ENCODE results near the gene MAT2A. TPM values are rescaled to one million over a fixed set of nuclear protein-coding genes. Genes with fewer than 3 reads are reported as not detected.

MAT2A gene
- total and polyA plus RNA-seq, 10 of the 15 experiments (the other 5 are each of a cell fraction or from before 2014, with no cell fraction given): 97.6 to 408 (median 290) TPM

DNA sequence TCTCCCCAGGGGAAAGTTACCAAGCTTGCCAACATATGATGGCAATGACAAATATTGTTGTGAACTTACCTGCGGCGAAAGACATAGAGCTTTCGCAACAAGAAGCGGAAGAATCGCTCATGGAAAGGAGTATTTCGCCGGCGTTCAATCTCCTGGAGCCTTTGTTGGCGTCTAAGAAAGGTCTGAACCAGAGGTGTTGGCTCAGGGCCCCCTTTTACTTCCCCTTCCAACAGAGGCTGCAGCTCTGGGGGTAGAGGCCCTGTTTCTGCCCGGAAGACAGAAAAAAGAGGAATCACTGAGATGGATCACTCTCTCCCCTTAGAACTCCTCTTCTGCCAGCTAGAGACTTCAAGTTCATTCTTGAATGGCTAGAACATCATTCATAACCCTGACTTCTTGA lies 11.5 kb downstream of the MAT2A start (continued):
- TF ChIP-seq, protein P1, sequence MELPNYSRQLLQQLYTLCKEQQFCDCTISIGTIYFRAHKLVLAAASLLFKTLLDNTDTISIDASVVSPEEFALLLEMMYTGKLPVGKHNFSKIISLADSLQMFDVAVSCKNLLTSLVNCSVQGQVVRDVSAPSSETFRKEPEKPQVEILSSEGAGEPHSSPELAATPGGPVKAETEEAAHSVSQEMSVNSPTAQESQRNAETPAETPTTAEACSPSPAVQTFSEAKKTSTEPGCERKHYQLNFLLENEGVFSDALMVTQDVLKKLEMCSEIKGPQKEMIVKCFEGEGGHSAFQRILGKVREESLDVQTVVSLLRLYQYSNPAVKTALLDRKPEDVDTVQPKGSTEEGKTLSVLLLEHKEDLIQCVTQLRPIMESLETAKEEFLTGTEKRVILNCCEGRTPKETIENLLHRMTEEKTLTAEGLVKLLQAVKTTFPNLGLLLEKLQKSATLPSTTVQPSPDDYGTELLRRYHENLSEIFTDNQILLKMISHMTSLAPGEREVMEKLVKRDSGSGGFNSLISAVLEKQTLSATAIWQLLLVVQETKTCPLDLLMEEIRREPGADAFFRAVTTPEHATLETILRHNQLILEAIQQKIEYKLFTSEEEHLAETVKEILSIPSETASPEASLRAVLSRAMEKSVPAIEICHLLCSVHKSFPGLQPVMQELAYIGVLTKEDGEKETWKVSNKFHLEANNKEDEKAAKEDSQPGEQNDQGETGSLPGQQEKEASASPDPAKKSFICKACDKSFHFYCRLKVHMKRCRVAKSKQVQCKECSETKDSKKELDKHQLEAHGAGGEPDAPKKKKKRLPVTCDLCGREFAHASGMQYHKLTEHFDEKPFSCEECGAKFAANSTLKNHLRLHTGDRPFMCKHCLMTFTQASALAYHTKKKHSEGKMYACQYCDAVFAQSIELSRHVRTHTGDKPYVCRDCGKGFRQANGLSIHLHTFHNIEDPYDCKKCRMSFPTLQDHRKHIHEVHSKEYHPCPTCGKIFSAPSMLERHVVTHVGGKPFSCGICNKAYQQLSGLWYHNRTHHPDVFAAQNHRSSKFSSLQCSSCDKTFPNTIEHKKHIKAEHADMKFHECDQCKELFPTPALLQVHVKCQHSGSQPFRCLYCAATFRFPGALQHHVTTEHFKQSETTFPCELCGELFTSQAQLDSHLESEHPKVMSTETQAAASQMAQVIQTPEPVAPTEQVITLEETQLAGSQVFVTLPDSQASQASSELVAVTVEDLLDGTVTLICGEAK (IDR thresholded peaks at IDR 0.05; ENCODE audit: borderline replicate concordance): no peak

DNA sequence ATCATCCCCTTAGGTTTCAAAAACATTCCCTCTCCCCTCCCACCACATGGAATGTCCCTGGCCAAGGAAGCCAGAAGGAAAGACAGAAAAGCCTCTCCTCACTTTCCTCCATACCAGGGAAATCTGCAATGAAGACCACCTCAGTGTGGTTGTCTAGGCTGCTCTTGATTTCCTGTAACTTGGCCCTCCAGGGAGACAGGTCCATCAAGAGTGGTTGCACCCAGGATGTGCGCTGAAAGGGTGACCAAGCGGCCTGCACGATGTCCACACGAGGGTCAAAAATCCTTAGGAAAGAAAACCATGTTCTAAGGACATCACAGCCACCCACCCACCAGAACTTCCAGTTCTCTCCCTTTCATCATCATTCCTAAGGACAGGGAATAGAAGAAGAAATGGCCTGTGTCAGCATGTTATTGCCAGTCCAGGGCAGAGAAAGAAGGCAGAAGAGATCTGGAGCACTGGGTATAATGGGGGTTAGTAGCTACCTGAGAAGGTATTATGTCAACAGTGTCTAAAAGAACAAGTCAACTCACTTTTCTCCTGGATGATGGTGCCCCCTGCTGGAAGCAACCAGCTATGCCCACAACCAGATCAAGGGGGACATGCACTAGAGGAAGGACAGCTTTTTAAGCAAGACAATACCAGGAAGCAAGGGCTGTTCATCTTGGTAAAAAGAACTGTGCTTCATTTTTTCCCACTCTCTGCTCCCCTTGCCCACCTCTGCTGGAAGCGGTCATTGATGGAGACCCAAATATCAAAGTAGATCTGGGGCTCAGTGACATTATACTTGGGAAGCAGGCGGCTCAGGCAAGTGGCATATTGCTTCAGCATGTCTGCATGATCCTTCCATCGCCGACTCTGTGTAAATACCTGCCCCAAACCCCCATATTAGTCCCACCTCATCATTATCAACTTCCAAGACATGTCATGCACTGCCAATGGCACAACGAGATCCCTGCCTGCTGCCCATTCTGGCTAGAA lies 13.0 kb downstream of the MAT2A start:
- BruUV-seq (replicated peaks): no TSS peak
- H3K4me2 ChIP-seq (ENCODE audit: control insufficient read depth, insufficient read depth): no peak overlapping the region
- ChIA-PET SMC1A (ENCODE audit: uncharacterized antibody, unreplicated experiment) (interaction anchor here (0.6 to 6.3 kb wide), 21 partner anchors 8 to 283 kb away, joined by 3 to 201 read pairs (median 4); partner anchors contain the start of genes GGCX, MAT2A, RETSAT and RNF181), RAD21 (ENCODE audit: unreplicated experiment) (interaction anchor here (0.5 to 7.7 kb wide), 25 partner anchors 9 to 286 kb away, joined by 3 to 179 read pairs (median 3); partner anchors contain the start of genes ELMOD3, GGCX, MAT2A and RETSAT), POLR2A (interaction anchor here (0.9 to 2.6 kb wide), 6 partner anchors 10 to 162 kb away, joined by 3 to 17 read pairs (median 5); no protein-coding TSS in a partner anchor), CTCF (interaction anchor here (0.7 to 10.4 kb wide), 32 partner anchors 9 to 261 kb away, joined by 3 to 336 read pairs (median 5); partner anchors contain the start of genes GGCX, MAT2A, RNF181 and SH2D6)
- H3K4me3 ChIP-seq: no peak overlapping the region
- H3K27ac ChIP-seq (ENCODE audit: control insufficient read depth, insufficient read depth): no peak overlapping the region
- intact Hi-C loops (cut with micrococcal nuclease; ENCODE audit: unreplicated experiment) (loop anchor here (1.0 to 5.0 kb wide), 4 partner anchors 132 to 250 kb away; partner anchors contain the start of gene TGOLN2), in situ Hi-C loops (cut with MboI) (no loop called here)
- peaks cover 8 to 20% of the 10 kb centered on the region in 2 experiments for H3K36me3 ChIP-seq (ENCODE audit: control insufficient read depth in 2 of 2, insufficient read depth in 2 of 2, low read length in 1 of 2)
- H2AFZ ChIP-seq (ENCODE audit: control insufficient read depth, low read depth, low read length): no peak overlapping the region
- WGBS (ENCODE audit: insufficient coverage, insufficient replicate concordance, low lambda C conversion rate, missing lambda C conversion rate): 61% methylated on average over 9 of the region's 9 CpGs
- peak; percentile 99 for FAIRE-seq
- ATAC-seq: peak; percentile 91
- H3K9me3 ChIP-seq (replicated peaks; ENCODE audit: control insufficient read depth, insufficient read depth, low read length): no peaks in the 10 kb centered on the region
- H3K79me2 ChIP-seq (ENCODE audit: control insufficient read depth, insufficient read depth, low read length): no peaks in the 10 kb centered on the region
- DNase-seq (ENCODE audit: low read depth, low spot score): peak; percentile 56
- H4K20me1 ChIP-seq (ENCODE audit: control insufficient read depth, insufficient read depth): no peaks in the 10 kb centered on the region
- no peak overlapping the region for H3K9ac ChIP-seq (ENCODE audit: control insufficient read depth, insufficient read depth, low read length)
- no peaks in the 10 kb centered on the region for H3K27me3 ChIP-seq (replicated peaks in 1 of 2; ENCODE audit: control insufficient read depth in 2 of 2, insufficient read depth in 2 of 2, low read length in 1 of 2)
- no peaks in the 10 kb centered on the region for H3K4me1 ChIP-seq (ENCODE audit: control insufficient read depth, insufficient read depth, low read length)
- TF ChIP-seq, protein P2, sequence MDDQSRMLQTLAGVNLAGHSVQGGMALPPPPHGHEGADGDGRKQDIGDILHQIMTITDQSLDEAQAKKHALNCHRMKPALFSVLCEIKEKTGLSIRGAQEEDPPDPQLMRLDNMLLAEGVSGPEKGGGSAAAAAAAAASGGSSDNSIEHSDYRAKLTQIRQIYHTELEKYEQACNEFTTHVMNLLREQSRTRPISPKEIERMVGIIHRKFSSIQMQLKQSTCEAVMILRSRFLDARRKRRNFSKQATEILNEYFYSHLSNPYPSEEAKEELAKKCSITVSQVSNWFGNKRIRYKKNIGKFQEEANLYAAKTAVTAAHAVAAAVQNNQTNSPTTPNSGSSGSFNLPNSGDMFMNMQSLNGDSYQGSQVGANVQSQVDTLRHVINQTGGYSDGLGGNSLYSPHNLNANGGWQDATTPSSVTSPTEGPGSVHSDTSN (IDR thresholded peaks at IDR 0.05; ENCODE audit: insufficient replicate concordance, low read depth, low read length): no peak
- TF ChIP-seq GATAD2B (conservative IDR thresholded peaks at IDR 0.05; ENCODE audit: low read depth) (no peak), POU2F2 (IDR thresholded peaks at IDR 0.05; ENCODE audit: borderline replicate concordance, low read depth, low read length) (0 out of 3 replicates have a peak, but pooled peaks have one; percentile 40), HDGF (IDR thresholded peaks at IDR 0.05) (peak; percentile 40; the same call in 1 of the 2 replicates), YY1 (IDR thresholded peaks at IDR 0.05; ENCODE audit: low read depth, low read length) (peak; percentile 69), NR2C2 (IDR thresholded peaks at IDR 0.05; ENCODE audit: borderline replicate concordance, control insufficient read depth, insufficient read length, low read depth) (no peak)
- TF ChIP-seq, protein P3, sequence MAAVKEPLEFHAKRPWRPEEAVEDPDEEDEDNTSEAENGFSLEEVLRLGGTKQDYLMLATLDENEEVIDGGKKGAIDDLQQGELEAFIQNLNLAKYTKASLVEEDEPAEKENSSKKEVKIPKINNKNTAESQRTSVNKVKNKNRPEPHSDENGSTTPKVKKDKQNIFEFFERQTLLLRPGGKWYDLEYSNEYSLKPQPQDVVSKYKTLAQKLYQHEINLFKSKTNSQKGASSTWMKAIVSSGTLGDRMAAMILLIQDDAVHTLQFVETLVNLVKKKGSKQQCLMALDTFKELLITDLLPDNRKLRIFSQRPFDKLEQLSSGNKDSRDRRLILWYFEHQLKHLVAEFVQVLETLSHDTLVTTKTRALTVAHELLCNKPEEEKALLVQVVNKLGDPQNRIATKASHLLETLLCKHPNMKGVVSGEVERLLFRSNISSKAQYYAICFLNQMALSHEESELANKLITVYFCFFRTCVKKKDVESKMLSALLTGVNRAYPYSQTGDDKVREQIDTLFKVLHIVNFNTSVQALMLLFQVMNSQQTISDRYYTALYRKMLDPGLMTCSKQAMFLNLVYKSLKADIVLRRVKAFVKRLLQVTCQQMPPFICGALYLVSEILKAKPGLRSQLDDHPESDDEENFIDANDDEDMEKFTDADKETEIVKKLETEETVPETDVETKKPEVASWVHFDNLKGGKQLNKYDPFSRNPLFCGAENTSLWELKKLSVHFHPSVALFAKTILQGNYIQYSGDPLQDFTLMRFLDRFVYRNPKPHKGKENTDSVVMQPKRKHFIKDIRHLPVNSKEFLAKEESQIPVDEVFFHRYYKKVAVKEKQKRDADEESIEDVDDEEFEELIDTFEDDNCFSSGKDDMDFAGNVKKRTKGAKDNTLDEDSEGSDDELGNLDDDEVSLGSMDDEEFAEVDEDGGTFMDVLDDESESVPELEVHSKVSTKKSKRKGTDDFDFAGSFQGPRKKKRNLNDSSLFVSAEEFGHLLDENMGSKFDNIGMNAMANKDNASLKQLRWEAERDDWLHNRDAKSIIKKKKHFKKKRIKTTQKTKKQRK (IDR thresholded peaks at IDR 0.05; ENCODE audit: low read depth, low read length): no peak
